Measurements from ENCODE around the gene EXOC4.

EXOC4 gene

DNA sequence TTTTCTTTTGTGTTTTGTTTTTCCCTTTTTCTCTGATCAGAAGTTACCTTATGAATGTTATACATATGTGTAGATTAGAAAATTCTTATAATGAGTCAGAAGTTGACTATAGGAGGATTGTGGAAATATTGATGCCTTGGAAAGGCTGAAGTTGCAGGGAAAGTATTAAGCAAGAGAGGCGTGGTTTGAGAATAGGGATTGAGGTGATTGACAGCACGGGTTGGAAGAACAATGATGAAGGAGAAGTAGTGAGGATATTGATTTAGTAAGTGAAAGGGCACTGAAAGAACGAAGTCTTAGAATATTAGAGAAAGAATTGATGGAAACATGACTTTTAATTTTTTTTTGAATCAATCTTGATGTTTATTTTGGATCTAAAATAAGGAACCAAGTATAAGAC, 176.0 kb downstream of the EXOC4 start:
- Histone ChIP-seq H3K9ac (ENCODE audit: low read depth in 1 of 2, low read length in 2 of 2) (no peak overlapping the region), H3K4me1 (ENCODE audit: control insufficient read depth in 2 of 2, insufficient read depth in 2 of 2, low read length in 2 of 2) (no peaks in the 10 kb centered on the region), H3K9me3 (ENCODE audit: control insufficient read depth in 2 of 2, low read length in 2 of 2) (no peaks in the 10 kb centered on the region), H3K27ac (ENCODE audit: low read depth in 2 of 2, low read length in 2 of 2) (no peak overlapping the region), H3K27me3 (ENCODE audit: control insufficient read depth in 2 of 2, insufficient read depth in 2 of 2, low read length in 2 of 2) (no peaks in the 10 kb centered on the region), H3K36me3 (ENCODE audit: control insufficient read depth in 2 of 2, insufficient read depth in 2 of 2, low read length in 2 of 2) (no peaks in the 10 kb centered on the region), H3K4me3 (ENCODE audit: low read length in 2 of 2) (no peak overlapping the region)

DNA sequence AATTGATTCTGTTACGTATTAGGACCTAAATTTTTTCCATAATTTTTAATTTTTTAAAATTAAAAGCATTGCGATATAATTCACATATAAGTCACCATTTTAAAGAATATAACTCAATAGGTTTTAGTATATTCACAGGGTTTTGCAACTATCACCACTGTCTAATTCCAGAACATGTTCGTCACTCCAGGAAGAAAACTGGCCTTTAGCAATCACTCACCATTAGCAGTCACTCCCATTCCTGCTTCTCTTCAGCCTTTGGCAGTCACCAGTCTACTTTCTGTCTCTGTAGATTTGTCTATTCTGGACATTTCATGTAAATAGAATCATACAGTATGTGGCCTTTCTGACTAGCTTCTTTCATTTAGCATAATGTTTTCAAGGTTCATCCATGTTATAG, 176.5 kb downstream of the EXOC4 start:
- no peak overlapping the region for H3K4me3 ChIP-seq (ENCODE audit: low read length in 2 of 2)
- H3K9ac ChIP-seq (ENCODE audit: low read depth in 1 of 2, low read length in 2 of 2), result no peak overlapping the region

DNA sequence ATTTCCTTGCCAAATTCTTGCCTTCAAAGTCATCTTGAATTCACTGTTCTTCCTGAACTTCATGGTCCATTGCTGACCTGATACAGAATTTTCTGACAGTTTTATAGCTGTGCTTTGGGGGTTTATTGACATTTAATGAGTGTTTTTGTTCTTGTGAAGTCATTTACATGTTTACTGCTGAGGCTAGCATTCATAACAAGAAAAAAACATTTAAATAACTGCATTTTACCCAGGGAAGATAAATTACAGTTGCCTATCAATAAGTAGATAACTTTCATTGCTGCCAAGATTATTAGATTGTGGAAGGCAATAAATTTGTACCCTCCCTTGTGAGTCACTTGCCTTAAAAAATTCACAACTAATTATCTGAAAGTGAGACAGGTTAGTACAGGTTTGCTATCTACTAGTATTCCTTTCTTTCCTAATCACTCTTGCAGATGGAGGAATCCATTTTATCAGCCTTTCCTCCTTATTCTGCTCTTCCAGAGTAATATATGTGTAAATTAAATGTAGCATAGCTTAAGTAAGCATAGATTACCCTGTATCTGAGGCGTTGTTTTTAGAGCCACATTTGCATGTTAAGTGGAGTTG, 178.4 kb downstream of the EXOC4 start:
- H3K4me3 ChIP-seq (ENCODE audit: low read length in 2 of 2), result no peak overlapping the region
- H3K27ac ChIP-seq (ENCODE audit: low read depth in 2 of 2, low read length in 2 of 2), result no peak overlapping the region
- H3K36me3 ChIP-seq (ENCODE audit: control insufficient read depth in 2 of 2, insufficient read depth in 2 of 2, low read length in 2 of 2), result no peaks in the 10 kb centered on the region
- no peaks in the 10 kb centered on the region for H3K27me3 ChIP-seq (ENCODE audit: control insufficient read depth in 2 of 2, insufficient read depth in 2 of 2, low read length in 2 of 2)
- H3K9ac ChIP-seq (ENCODE audit: low read depth in 1 of 2, low read length in 2 of 2), result no peak overlapping the region
- no peaks in the 10 kb centered on the region for H3K9me3 ChIP-seq (ENCODE audit: control insufficient read depth in 2 of 2, low read length in 2 of 2)
- no peaks in the 10 kb centered on the region for H3K4me1 ChIP-seq (ENCODE audit: control insufficient read depth in 2 of 2, insufficient read depth in 2 of 2, low read length in 2 of 2)

More for the DNA sequence above, 176.5 kb downstream of the EXOC4 start:
- Histone ChIP-seq H3K27me3 (ENCODE audit: control insufficient read depth in 2 of 2, insufficient read depth in 2 of 2, low read length in 2 of 2) (no peaks in the 10 kb centered on the region), H3K36me3 (ENCODE audit: control insufficient read depth in 2 of 2, insufficient read depth in 2 of 2, low read length in 2 of 2) (no peaks in the 10 kb centered on the region), H3K27ac (ENCODE audit: low read depth in 2 of 2, low read length in 2 of 2) (no peak overlapping the region), H3K4me1 (ENCODE audit: control insufficient read depth in 2 of 2, insufficient read depth in 2 of 2, low read length in 2 of 2) (no peaks in the 10 kb centered on the region), H3K9me3 (ENCODE audit: control insufficient read depth in 2 of 2, low read length in 2 of 2) (no peaks in the 10 kb centered on the region)

DNA sequence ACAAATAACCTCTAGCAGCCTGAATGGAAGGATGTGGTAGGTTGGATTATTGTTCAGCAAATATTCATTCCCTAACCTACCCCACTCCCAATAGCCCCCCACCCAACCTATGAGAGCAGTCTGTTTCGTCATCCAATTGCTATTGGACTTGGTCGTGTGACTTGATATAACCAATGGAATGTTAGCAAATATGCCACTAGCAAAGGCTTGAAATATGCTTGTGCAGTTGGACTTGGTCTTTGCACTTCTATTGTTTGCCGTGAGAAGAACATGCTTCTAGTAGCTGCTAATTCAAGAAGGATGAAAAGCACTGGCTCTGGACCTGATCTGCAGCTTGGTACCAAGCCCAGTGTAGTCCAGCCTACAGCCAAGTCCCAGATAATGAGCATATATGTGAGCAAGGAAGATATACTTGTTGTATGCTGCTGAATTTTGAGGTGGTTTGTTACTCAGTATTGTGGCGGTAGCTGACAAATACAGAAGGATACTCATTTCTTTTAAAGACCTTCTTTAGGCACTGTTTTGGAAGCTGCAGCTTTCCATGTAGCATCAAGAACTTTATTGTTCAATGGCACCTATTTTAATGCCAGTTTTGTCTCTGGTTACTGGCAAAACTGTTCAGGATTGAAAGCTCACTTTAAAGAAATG, 180.4 kb downstream of the EXOC4 start:
- Histone ChIP-seq H3K36me3 (ENCODE audit: control insufficient read depth in 2 of 2, insufficient read depth in 2 of 2, low read length in 2 of 2) (no peaks in the 10 kb centered on the region), H3K4me1 (ENCODE audit: control insufficient read depth in 2 of 2, insufficient read depth in 2 of 2, low read length in 2 of 2) (no peaks in the 10 kb centered on the region), H3K4me3 (ENCODE audit: low read length in 2 of 2) (no peak overlapping the region), H3K9me3 (ENCODE audit: control insufficient read depth in 2 of 2, low read length in 2 of 2) (no peaks in the 10 kb centered on the region), H3K27ac (ENCODE audit: low read depth in 2 of 2, low read length in 2 of 2) (no peak overlapping the region), H3K9ac (ENCODE audit: low read depth in 1 of 2, low read length in 2 of 2) (no peak overlapping the region), H3K27me3 (ENCODE audit: control insufficient read depth in 2 of 2, insufficient read depth in 2 of 2, low read length in 2 of 2) (no peaks in the 10 kb centered on the region)

DNA sequence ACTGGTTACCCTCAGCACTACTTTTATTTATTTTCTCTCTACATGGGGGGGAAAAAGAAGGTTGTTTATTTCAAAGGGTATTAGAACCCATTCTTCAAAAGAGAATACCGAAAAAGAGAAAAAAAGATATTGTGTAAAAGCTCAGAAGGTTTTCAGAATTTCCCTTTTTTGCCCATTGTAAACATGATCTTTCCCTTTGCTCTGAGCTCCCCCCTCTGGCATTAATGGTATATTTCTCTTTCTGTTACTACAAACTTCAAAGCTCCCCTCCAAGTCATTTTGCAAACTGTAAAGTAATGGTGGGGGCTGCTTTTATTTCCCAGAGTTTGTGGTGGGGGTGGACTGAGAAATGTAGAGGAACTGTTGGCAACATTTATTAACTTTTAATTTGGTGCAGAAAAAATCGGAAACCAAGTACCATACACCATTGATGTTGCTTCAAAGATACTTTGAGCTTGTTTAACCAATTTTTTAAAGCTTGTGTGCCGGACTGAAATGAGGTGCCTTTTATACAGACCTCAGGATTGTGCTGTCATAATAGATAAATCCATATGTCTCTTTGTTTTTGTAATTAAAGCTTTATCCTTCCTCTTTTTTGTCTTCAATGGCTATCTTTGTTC, 181.5 kb downstream of the EXOC4 start:
- no peak overlapping the region for H3K27ac ChIP-seq (ENCODE audit: low read depth in 2 of 2, low read length in 2 of 2)
- H3K4me3 ChIP-seq (ENCODE audit: low read length in 2 of 2), result no peak overlapping the region
- no peaks in the 10 kb centered on the region for H3K27me3 ChIP-seq (ENCODE audit: control insufficient read depth in 2 of 2, insufficient read depth in 2 of 2, low read length in 2 of 2)
- no peaks in the 10 kb centered on the region for H3K9me3 ChIP-seq (ENCODE audit: control insufficient read depth in 2 of 2, low read length in 2 of 2)
- H3K36me3 ChIP-seq (ENCODE audit: control insufficient read depth in 2 of 2, insufficient read depth in 2 of 2, low read length in 2 of 2), result no peaks in the 10 kb centered on the region
- no peaks in the 10 kb centered on the region for H3K4me1 ChIP-seq (ENCODE audit: control insufficient read depth in 2 of 2, insufficient read depth in 2 of 2, low read length in 2 of 2)
- no peak overlapping the region for H3K9ac ChIP-seq (ENCODE audit: low read depth in 1 of 2, low read length in 2 of 2)

DNA sequence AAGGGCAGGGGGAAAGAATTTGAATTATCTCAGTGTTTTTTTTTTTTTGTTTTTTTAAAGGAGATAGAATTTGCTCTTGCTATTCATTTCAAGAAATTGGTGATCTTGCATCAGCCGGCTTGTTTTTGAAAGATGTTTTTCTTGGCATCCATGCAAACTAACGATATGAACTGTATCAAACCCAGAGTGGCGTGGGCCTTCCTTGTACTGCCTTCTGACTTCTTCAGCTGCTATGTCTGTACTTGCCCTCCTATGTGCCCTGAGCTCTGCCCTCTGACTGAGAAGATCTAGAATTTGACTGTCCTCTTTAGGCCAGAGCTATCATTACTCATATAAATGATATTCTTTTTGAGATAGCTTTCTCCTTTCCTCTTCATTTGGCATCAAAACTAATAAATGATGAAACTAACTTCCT, 183.1 kb downstream of the EXOC4 start:
- Histone ChIP-seq H3K9me3 (ENCODE audit: control insufficient read depth in 2 of 2, low read length in 2 of 2) (no peaks in the 10 kb centered on the region), H3K4me3 (ENCODE audit: low read length in 2 of 2) (no peak overlapping the region), H3K4me1 (ENCODE audit: control insufficient read depth in 2 of 2, insufficient read depth in 2 of 2, low read length in 2 of 2) (no peaks in the 10 kb centered on the region), H3K36me3 (ENCODE audit: control insufficient read depth in 2 of 2, insufficient read depth in 2 of 2, low read length in 2 of 2) (no peaks in the 10 kb centered on the region), H3K9ac (ENCODE audit: low read depth in 1 of 2, low read length in 2 of 2) (no peak overlapping the region), H3K27me3 (ENCODE audit: control insufficient read depth in 2 of 2, insufficient read depth in 2 of 2, low read length in 2 of 2) (no peaks in the 10 kb centered on the region), H3K27ac (ENCODE audit: low read depth in 2 of 2, low read length in 2 of 2) (no peak overlapping the region)

DNA sequence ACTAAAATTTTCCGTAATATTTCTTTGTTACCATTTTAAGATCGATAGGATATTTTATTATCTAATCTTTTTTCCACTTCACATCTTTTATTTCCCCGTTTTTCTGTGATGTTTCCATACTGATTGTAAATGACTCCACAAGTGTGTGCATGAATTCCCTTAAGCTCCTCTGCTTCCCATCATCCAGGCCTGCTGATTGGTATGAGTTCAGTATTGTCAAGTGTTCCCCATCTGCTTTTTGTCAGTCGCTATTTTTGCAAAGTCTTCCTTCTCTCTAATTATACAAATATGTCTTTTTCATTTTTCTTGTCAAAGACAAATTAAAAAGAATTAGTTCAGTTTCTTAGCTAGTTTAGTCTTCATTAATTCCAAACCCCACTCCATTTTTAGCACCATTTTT, 184.7 kb downstream of the EXOC4 start:
- H3K9me3 ChIP-seq (ENCODE audit: control insufficient read depth in 2 of 2, low read length in 2 of 2), result no peaks in the 10 kb centered on the region
- H3K27ac ChIP-seq (ENCODE audit: low read depth in 2 of 2, low read length in 2 of 2), result no peak overlapping the region
- H3K27me3 ChIP-seq (ENCODE audit: control insufficient read depth in 2 of 2, insufficient read depth in 2 of 2, low read length in 2 of 2), result no peaks in the 10 kb centered on the region
- H3K4me1 ChIP-seq (ENCODE audit: control insufficient read depth in 2 of 2, insufficient read depth in 2 of 2, low read length in 2 of 2), result no peaks in the 10 kb centered on the region
- no peaks in the 10 kb centered on the region for H3K36me3 ChIP-seq (ENCODE audit: control insufficient read depth in 2 of 2, insufficient read depth in 2 of 2, low read length in 2 of 2)
- H3K4me3 ChIP-seq (ENCODE audit: low read length in 2 of 2), result no peak overlapping the region
- H3K9ac ChIP-seq (ENCODE audit: low read depth in 1 of 2, low read length in 2 of 2), result no peak overlapping the region

DNA sequence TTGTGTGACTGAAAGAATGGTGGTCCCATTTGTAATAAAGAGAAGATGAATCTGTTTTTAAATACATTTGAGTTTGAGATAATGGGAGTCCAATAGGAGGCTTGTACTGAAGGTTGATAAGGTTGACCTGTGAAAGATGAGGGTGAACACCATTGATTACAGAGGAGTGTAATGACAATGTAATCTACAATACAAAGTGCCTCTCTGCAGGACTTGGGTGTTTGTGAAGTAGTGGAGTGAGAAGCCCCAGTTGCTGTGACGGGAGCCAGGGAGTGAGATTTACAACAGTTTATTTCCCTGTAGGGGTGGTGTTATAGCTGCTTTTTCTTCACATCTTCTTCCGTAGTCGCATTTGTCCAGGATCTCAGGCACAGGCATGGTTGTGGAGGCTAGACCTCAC, 189.9 kb downstream of the EXOC4 start:
- H3K9me3 ChIP-seq (ENCODE audit: control insufficient read depth in 2 of 2, low read length in 2 of 2), result no peaks in the 10 kb centered on the region
- H3K4me1 ChIP-seq (ENCODE audit: control insufficient read depth in 2 of 2, insufficient read depth in 2 of 2, low read length in 2 of 2), result no peaks in the 10 kb centered on the region
- H3K36me3 ChIP-seq (ENCODE audit: control insufficient read depth in 2 of 2, insufficient read depth in 2 of 2, low read length in 2 of 2), result no peaks in the 10 kb centered on the region
- H3K27ac ChIP-seq (ENCODE audit: low read depth in 2 of 2, low read length in 2 of 2), result no peak overlapping the region
- no peaks in the 10 kb centered on the region for H3K27me3 ChIP-seq (ENCODE audit: control insufficient read depth in 2 of 2, insufficient read depth in 2 of 2, low read length in 2 of 2)
- H3K9ac ChIP-seq (ENCODE audit: low read depth in 1 of 2, low read length in 2 of 2), result no peak overlapping the region
- H3K4me3 ChIP-seq (ENCODE audit: low read length in 2 of 2), result no peak overlapping the region

DNA sequence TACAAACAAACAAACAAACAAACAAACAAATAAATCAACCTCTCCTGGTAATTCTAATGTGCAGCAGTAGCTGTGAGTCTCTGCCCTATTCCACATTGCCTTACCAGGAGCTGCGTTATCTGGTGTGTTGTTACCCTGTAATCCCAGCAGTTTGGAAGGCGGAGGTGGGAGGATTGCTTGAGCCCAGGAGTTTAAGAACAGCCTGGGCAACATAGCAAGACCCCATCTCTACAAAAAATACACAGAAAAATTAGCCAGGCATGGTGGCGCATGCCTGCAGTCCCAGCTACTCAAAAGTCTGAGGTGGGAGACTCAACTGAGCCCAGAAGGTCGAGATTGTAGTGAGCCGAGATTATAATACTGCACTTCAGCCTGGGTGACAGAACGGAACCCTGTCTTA, 192.7 kb downstream of the EXOC4 start:
- Histone ChIP-seq H3K36me3 (ENCODE audit: control insufficient read depth in 2 of 2, insufficient read depth in 2 of 2, low read length in 2 of 2) (no peaks in the 10 kb centered on the region), H3K27me3 (ENCODE audit: control insufficient read depth in 2 of 2, insufficient read depth in 2 of 2, low read length in 2 of 2) (no peaks in the 10 kb centered on the region), H3K9me3 (ENCODE audit: control insufficient read depth in 2 of 2, low read length in 2 of 2) (no peaks in the 10 kb centered on the region), H3K9ac (ENCODE audit: low read depth in 1 of 2, low read length in 2 of 2) (no peak overlapping the region), H3K27ac (ENCODE audit: low read depth in 2 of 2, low read length in 2 of 2) (no peak overlapping the region), H3K4me3 (ENCODE audit: low read length in 2 of 2) (no peak overlapping the region), H3K4me1 (ENCODE audit: control insufficient read depth in 2 of 2, insufficient read depth in 2 of 2, low read length in 2 of 2) (no peaks in the 10 kb centered on the region)

DNA sequence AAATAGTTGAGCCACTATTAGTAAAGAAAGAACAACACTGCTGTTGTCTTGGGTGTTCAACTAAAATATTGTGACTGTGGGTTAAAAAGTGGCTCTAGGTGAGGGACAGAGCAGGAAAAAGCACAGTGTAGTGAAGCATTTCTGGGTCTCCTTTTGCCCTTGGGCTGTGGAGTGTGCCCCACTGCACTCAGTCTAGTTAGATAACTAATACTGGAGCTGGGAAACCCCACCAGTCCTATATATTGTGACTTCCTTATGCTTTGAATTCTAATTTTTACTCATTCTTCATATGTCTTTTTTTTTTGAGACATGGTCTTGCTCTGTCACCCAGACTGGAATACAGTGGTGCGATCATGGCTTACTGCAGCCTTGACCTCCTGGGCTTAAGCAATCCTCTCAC, 195.1 kb downstream of the EXOC4 start:
- Histone ChIP-seq H3K4me3 (ENCODE audit: low read length in 2 of 2) (no peak overlapping the region), H3K4me1 (ENCODE audit: control insufficient read depth in 2 of 2, insufficient read depth in 2 of 2, low read length in 2 of 2) (no peaks in the 10 kb centered on the region), H3K27ac (ENCODE audit: low read depth in 2 of 2, low read length in 2 of 2) (no peak overlapping the region), H3K9me3 (ENCODE audit: control insufficient read depth in 2 of 2, low read length in 2 of 2) (no peaks in the 10 kb centered on the region), H3K27me3 (ENCODE audit: control insufficient read depth in 2 of 2, insufficient read depth in 2 of 2, low read length in 2 of 2) (no peaks in the 10 kb centered on the region), H3K36me3 (ENCODE audit: control insufficient read depth in 2 of 2, insufficient read depth in 2 of 2, low read length in 2 of 2) (no peaks in the 10 kb centered on the region), H3K9ac (ENCODE audit: low read depth in 1 of 2, low read length in 2 of 2) (no peak overlapping the region)
